HEK293 (cell line): ENCODE measurements around the gene IRX5.

Experiments used
- GFI1B ChIP-seq: fragments of 450-650 bp; formaldehyde crosslinking; IDR thresholded peaks from 2 replicates; pipeline ENCODE4 v1.5.1; 2016; ENCODE audit warnings: missing biosample characterization, missing genetic modification characterization
- GLI4 ChIP-seq: fragments of 450-650 bp; formaldehyde crosslinking; IDR thresholded peaks from 2 replicates; pipeline ENCODE4 v1.5.1; 2016; ENCODE audit warnings: missing biosample characterization, missing genetic modification characterization
- KLF1 ChIP-seq: fragments of 450-650 bp; formaldehyde crosslinking; IDR thresholded peaks from 2 replicates; pipeline ENCODE4 v1.5.1; 2016; ENCODE audit warnings: missing biosample characterization, missing genetic modification characterization
- KLF9 ChIP-seq: fragments of 450-650 bp; formaldehyde crosslinking; IDR thresholded peaks from 2 replicates; pipeline ENCODE4 v1.5.1; 2016; ENCODE audit warnings: missing biosample characterization, missing genetic modification characterization, low read depth
- SP2 ChIP-seq: fragments of 450-650 bp; formaldehyde crosslinking; IDR thresholded peaks from 2 replicates; pipeline ENCODE4 v1.5.1; 2016; ENCODE audit warnings: missing biosample characterization, missing genetic modification characterization
- WT1 ChIP-seq: fragments of 450-650 bp; formaldehyde crosslinking; IDR thresholded peaks from 2 replicates; pipeline ENCODE4 v1.5.1; 2016; ENCODE audit warnings: missing biosample characterization, missing genetic modification characterization
- ZBTB17 ChIP-seq: fragments of 450-650 bp; formaldehyde crosslinking; IDR thresholded peaks from 2 replicates; pipeline ENCODE4 v1.5.1; 2016; ENCODE audit warnings: missing biosample characterization, missing genetic modification characterization
- ZBTB20 ChIP-seq: fragments of 450-650 bp; formaldehyde crosslinking; IDR thresholded peaks from 2 replicates; pipeline ENCODE4 v1.5.1; 2016; ENCODE audit warnings: missing biosample characterization, missing genetic modification characterization
- ZBTB8A ChIP-seq: fragments of 450-650 bp; formaldehyde crosslinking; IDR thresholded peaks from 2 replicates; pipeline ENCODE4 v1.5.1; 2016; ENCODE audit warnings: missing biosample characterization, missing genetic modification characterization
- ZIC2 ChIP-seq: fragments of 450-650 bp; formaldehyde crosslinking; IDR thresholded peaks from 2 replicates; pipeline ENCODE4 v1.5.1; 2016; ENCODE audit warnings: missing biosample characterization, missing genetic modification characterization
- ZNF132 ChIP-seq: fragments of 450-650 bp; formaldehyde crosslinking; IDR thresholded peaks from 2 replicates; pipeline ENCODE4 v1.5.1; 2017; ENCODE audit warnings: missing biosample characterization, missing genetic modification characterization, borderline replicate concordance
- ZNF157 ChIP-seq: fragments of 450-650 bp; formaldehyde crosslinking; IDR thresholded peaks from 2 replicates; pipeline ENCODE4 v1.5.1; 2016; ENCODE audit warnings: missing biosample characterization, missing genetic modification characterization
- ZNF19 ChIP-seq: fragments of 450-650 bp; formaldehyde crosslinking; IDR thresholded peaks from 2 replicates; pipeline ENCODE4; 2016; ENCODE audit warnings: missing biosample characterization, missing genetic modification characterization, low read depth
- ZNF248 ChIP-seq: fragments of 450-650 bp; formaldehyde crosslinking; IDR thresholded peaks from 2 replicates; pipeline ENCODE4 v1.5.1; 2017; ENCODE audit warnings: missing biosample characterization, missing genetic modification characterization
- ZNF292 ChIP-seq: fragments of 450-650 bp; formaldehyde crosslinking; IDR thresholded peaks from 2 replicates; pipeline ENCODE4 v1.5.1; 2016; ENCODE audit warnings: low read depth, missing biosample characterization, missing genetic modification characterization, borderline replicate concordance
- ZNF311 ChIP-seq: fragments of 450-650 bp; formaldehyde crosslinking; IDR thresholded peaks from 2 replicates; pipeline ENCODE4 v1.5.1; 2017; ENCODE audit warnings: missing biosample characterization, missing genetic modification characterization, borderline replicate concordance
- ZNF335 ChIP-seq: fragments of 450-650 bp; formaldehyde crosslinking; conservative IDR thresholded peaks from 2 replicates; pipeline ENCODE4 v1.5.1; 2016; ENCODE audit warnings: missing biosample characterization, missing genetic modification characterization
- ZNF341 ChIP-seq: fragments of 450-650 bp; formaldehyde crosslinking; IDR thresholded peaks from 2 replicates; pipeline ENCODE4; 2016; ENCODE audit warnings: low read depth, missing biosample characterization, missing genetic modification characterization
- ZNF350 ChIP-seq: fragments of 450-650 bp; formaldehyde crosslinking; IDR thresholded peaks from 2 replicates; pipeline ENCODE4 v1.5.0; 2017; ENCODE audit warnings: missing biosample characterization, mild to moderate bottlenecking, missing genetic modification characterization
- ZNF404 ChIP-seq: fragments of 450-650 bp; formaldehyde crosslinking; IDR thresholded peaks from 2 replicates; pipeline ENCODE4 v1.5.1; 2017; ENCODE audit warnings: missing biosample characterization, missing genetic modification characterization
- ZNF416 ChIP-seq: fragments of 450-650 bp; formaldehyde crosslinking; IDR thresholded peaks from 2 replicates; pipeline ENCODE4 v1.5.1; 2016; ENCODE audit warnings: missing biosample characterization, missing genetic modification characterization
- ZNF560 ChIP-seq: fragments of 450-650 bp; formaldehyde crosslinking; IDR thresholded peaks from 2 replicates; pipeline ENCODE4 v1.5.1; 2017; ENCODE audit warnings: missing biosample characterization, missing genetic modification characterization, borderline replicate concordance
- ZNF621 ChIP-seq: fragments of 450-650 bp; formaldehyde crosslinking; IDR thresholded peaks from 2 replicates; pipeline ENCODE4 v1.5.1; 2017; ENCODE audit warnings: missing biosample characterization, missing genetic modification characterization
- ZNF624 ChIP-seq: fragments of 450-650 bp; formaldehyde crosslinking; IDR thresholded peaks from 2 replicates; pipeline ENCODE4 v1.5.1; 2017; ENCODE audit warnings: missing biosample characterization, missing genetic modification characterization
- ZNF626 ChIP-seq: fragments of 450-650 bp; sonication (Bioruptor Pico); formaldehyde crosslinking; IDR thresholded peaks from 2 replicates; pipeline ENCODE4 v1.5.1; 2018; ENCODE audit warnings: missing biosample characterization, missing genetic modification characterization, inconsistent platforms
- ZNF654 ChIP-seq: fragments of 450-650 bp; formaldehyde crosslinking; IDR thresholded peaks from 2 replicates; pipeline ENCODE4 v1.5.1; 2016; ENCODE audit warnings: low read depth, missing biosample characterization, missing genetic modification characterization
- ZNF660 ChIP-seq: fragments of 450-650 bp; IDR thresholded peaks from 2 replicates; pipeline ENCODE4 v1.5.1; 2018; ENCODE audit warnings: missing biosample characterization, mild to moderate bottlenecking, missing genetic modification characterization
- ZNF707 ChIP-seq: fragments of 450-650 bp; formaldehyde crosslinking; IDR thresholded peaks from 2 replicates; pipeline ENCODE4 v1.5.1; 2016; ENCODE audit warnings: missing biosample characterization, missing genetic modification characterization
- ZNF76 ChIP-seq: fragments of 450-650 bp; formaldehyde crosslinking; IDR thresholded peaks from 2 replicates; pipeline ENCODE4; 2016; ENCODE audit warnings: low read depth, missing biosample characterization, missing genetic modification characterization, borderline replicate concordance
- TF ChIP-seq, protein P1 (sequence below): fragments of 450-650 bp; formaldehyde crosslinking; IDR thresholded peaks from 2 replicates; pipeline ENCODE4 v1.5.1; 2016; ENCODE audit warnings: missing biosample characterization, missing genetic modification characterization
- TF ChIP-seq, protein P2 (sequence below): fragments of 450-650 bp; formaldehyde crosslinking; IDR thresholded peaks from 2 replicates; pipeline ENCODE4 v1.5.1; 2017; ENCODE audit warnings: missing biosample characterization, missing genetic modification characterization
- TF ChIP-seq, protein P3 (sequence below): fragments of 450-650 bp; formaldehyde crosslinking; IDR thresholded peaks from 2 replicates; pipeline ENCODE4 v1.5.0; 2017; ENCODE audit warnings: missing biosample characterization, missing genetic modification characterization, borderline replicate concordance
- TF ChIP-seq, protein P4 (sequence below): sonication (generic); formaldehyde crosslinking; IDR thresholded peaks from 2 replicates; pipeline ENCODE4 v1.8.1; 2022; ENCODE audit warnings: mild to moderate bottlenecking, moderate library complexity, missing genetic modification reagents
- TF ChIP-seq, protein P5 (sequence below): fragments of 450-650 bp; formaldehyde crosslinking; IDR thresholded peaks from 2 replicates; pipeline ENCODE4 v1.5.1; 2016; ENCODE audit warnings: missing biosample characterization, missing genetic modification characterization

IRX5 gene

DNA sequence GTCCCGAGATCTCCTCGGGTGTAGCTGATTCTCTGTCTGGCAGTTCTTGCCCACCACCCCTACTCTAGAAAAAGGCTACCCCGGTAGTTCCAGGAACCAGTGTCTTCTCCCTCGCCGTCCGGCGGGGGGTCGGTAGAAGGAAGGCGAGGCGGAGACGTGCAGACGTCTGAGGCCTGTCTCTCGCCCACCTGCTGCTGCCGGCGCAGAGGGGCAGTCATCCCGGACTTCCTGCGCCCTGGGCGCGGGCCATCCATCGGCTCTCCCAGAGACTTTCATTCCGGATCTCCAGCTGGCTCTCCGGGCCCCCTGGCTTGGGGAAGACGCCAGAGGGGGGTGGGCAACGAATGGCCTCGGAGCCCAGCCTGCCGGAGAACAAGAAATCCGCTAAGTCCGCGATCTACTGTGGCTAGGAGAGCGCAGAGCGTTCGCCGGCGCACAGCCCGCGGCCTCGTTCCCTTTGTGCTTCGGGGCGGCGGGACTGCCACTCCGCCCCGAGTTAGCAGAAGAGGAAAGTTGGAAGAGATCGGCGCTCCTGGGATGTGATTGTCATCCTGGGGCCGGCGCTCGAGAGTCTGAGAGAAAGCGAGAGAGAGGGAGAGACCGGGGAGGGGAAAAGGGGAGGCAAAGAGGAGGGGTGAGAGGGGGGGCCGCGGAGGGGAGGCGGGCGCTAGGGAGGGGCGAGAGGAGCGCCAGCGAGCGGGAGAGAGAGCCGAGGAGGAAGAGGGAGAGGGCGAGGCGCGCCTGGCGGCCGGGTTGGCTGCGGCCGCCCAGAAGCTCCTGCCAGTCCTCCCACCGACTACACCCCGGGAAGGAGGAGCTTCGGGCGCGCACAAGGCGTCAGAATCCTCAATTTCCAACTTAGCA, at the start of gene IRX5 (continued):
- TF ChIP-seq, protein P1, sequence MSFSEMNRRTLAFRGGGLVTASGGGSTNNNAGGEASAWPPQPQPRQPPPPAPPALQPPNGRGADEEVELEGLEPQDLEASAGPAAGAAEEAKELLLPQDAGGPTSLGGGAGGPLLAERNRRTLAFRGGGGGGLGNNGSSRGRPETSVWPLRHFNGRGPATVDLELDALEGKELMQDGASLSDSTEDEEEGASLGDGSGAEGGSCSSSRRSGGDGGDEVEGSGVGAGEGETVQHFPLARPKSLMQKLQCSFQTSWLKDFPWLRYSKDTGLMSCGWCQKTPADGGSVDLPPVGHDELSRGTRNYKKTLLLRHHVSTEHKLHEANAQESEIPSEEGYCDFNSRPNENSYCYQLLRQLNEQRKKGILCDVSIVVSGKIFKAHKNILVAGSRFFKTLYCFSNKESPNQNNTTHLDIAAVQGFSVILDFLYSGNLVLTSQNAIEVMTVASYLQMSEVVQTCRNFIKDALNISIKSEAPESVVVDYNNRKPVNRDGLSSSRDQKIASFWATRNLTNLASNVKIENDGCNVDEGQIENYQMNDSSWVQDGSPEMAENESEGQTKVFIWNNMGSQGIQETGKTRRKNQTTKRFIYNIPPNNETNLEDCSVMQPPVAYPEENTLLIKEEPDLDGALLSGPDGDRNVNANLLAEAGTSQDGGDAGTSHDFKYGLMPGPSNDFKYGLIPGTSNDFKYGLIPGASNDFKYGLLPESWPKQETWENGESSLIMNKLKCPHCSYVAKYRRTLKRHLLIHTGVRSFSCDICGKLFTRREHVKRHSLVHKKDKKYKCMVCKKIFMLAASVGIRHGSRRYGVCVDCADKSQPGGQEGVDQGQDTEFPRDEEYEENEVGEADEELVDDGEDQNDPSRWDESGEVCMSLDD (tag by site-specific recombination), result peak; percentile 86
- TF ChIP-seq, protein P2, sequence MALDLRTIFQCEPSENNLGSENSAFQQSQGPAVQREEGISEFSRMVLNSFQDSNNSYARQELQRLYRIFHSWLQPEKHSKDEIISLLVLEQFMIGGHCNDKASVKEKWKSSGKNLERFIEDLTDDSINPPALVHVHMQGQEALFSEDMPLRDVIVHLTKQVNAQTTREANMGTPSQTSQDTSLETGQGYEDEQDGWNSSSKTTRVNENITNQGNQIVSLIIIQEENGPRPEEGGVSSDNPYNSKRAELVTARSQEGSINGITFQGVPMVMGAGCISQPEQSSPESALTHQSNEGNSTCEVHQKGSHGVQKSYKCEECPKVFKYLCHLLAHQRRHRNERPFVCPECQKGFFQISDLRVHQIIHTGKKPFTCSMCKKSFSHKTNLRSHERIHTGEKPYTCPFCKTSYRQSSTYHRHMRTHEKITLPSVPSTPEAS (tag by site-specific recombination), result no peak
- no peak for TF ChIP-seq ZNF19 (tag by site-specific recombination)
- no peak for TF ChIP-seq ZNF707 (tag by site-specific recombination)
- peak; percentile 97 for TF ChIP-seq ZBTB8A (tag by site-specific recombination)
- TF ChIP-seq KLF1 (tag by site-specific recombination), result peak; percentile 72
- peak; percentile 70 for TF ChIP-seq ZIC2 (tag by site-specific recombination)
- no peak for TF ChIP-seq GFI1B (tag by site-specific recombination)
- peak; percentile 98 for TF ChIP-seq ZBTB17 (tag by site-specific recombination)
- TF ChIP-seq GLI4 (tag by site-specific recombination), result no peak
- peak; percentile 94 for TF ChIP-seq SP2
- TF ChIP-seq ZNF335, result 0 out of 2 replicates have a peak, but pooled peaks have one; percentile 13
- TF ChIP-seq ZNF341 (tag by site-specific recombination), result peak; percentile 86
- TF ChIP-seq, protein P3, sequence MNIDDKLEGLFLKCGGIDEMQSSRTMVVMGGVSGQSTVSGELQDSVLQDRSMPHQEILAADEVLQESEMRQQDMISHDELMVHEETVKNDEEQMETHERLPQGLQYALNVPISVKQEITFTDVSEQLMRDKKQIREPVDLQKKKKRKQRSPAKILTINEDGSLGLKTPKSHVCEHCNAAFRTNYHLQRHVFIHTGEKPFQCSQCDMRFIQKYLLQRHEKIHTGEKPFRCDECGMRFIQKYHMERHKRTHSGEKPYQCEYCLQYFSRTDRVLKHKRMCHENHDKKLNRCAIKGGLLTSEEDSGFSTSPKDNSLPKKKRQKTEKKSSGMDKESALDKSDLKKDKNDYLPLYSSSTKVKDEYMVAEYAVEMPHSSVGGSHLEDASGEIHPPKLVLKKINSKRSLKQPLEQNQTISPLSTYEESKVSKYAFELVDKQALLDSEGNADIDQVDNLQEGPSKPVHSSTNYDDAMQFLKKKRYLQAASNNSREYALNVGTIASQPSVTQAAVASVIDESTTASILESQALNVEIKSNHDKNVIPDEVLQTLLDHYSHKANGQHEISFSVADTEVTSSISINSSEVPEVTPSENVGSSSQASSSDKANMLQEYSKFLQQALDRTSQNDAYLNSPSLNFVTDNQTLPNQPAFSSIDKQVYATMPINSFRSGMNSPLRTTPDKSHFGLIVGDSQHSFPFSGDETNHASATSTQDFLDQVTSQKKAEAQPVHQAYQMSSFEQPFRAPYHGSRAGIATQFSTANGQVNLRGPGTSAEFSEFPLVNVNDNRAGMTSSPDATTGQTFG (tag by site-specific recombination), result no peak
- no peak for TF ChIP-seq ZNF624
- peak; percentile 35; the same call in 1 of the 2 replicates for TF ChIP-seq ZBTB20 (tag by site-specific recombination)
- TF ChIP-seq ZNF248, result no peak
- TF ChIP-seq ZNF311 (tag by site-specific recombination), result no peak
- no peak for TF ChIP-seq ZNF132 (tag by site-specific recombination)
- TF ChIP-seq ZNF626 (tag by site-specific recombination), result no peak
- TF ChIP-seq ZNF76, result 0 out of 2 replicates have a peak, but pooled peaks have one; percentile 37
- no peak for TF ChIP-seq ZNF292 (tag by site-specific recombination)
- TF ChIP-seq, protein P4, sequence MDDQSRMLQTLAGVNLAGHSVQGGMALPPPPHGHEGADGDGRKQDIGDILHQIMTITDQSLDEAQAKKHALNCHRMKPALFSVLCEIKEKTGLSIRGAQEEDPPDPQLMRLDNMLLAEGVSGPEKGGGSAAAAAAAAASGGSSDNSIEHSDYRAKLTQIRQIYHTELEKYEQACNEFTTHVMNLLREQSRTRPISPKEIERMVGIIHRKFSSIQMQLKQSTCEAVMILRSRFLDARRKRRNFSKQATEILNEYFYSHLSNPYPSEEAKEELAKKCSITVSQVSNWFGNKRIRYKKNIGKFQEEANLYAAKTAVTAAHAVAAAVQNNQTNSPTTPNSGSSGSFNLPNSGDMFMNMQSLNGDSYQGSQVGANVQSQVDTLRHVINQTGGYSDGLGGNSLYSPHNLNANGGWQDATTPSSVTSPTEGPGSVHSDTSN (CRISPR knock-in tag), result no peak
- no peak for TF ChIP-seq ZNF157 (tag by site-specific recombination)
- no peak; the same call in 1 of the 2 replicates for TF ChIP-seq ZNF660 (tag by site-specific recombination)
- TF ChIP-seq ZNF350 (tag by site-specific recombination), result no peak
- TF ChIP-seq KLF9 (tag by site-specific recombination), result peak; percentile 37; the same call in 1 of the 2 replicates
- TF ChIP-seq, protein P5, sequence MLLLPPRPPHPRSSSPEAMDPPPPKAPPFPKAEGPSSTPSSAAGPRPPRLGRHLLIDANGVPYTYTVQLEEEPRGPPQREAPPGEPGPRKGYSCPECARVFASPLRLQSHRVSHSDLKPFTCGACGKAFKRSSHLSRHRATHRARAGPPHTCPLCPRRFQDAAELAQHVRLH (tag by site-specific recombination), result no peak
- TF ChIP-seq WT1, result peak; percentile 90
- TF ChIP-seq ZNF560 (tag by site-specific recombination), result no peak
- TF ChIP-seq ZNF404, result no peak
- no peak for TF ChIP-seq ZNF654
- TF ChIP-seq ZNF416, result no peak
- TF ChIP-seq ZNF621 (tag by site-specific recombination), result no peak
